Astrocyte (in vitro differentiated cells and primary cell): ENCODE measurements around the gene ESPL1.

ENCODE experiments used
- CTCF ChIP-seq: IDR thresholded peaks from 2 replicates; pipeline ENCODE4 v1.5.1; 2011; ENCODE audit warnings: low read depth, mild to moderate bottlenecking, inconsistent platforms, low read length, moderate library complexity; ENCODE audit not compliant: insufficient read depth
- EZH2 ChIP-seq: IDR thresholded peaks from 2 replicates; pipeline ENCODE4 v1.6.1; 2012; ENCODE audit warnings: mild to moderate bottlenecking, low read length, inconsistent platforms; ENCODE audit not compliant: insufficient read depth

GRCh38 chr12:53274445-53274844 lies 6.3 kb downstream of the ESPL1 start:
- no peak for TF ChIP-seq CTCF
- no peak for TF ChIP-seq EZH2
